Left lung (tissue), 10 donors: ENCODE data around the gene FNIP2. TPM values are rescaled to one million over a fixed set of nuclear protein-coding genes. Genes with fewer than 3 reads are reported as not detected.
A peak's percentile ranks its signal among the peaks of the same experiment; 100 is the strongest.

Experiments
- ATAC-seq: fragments of 200-7000 bp; cut with Tn5 transposase; one replicate; pipeline ENCODE4 v1.9.1; 2020; ENCODE audit warnings: moderate library complexity
- DNase-seq, 4 donors: peaks; one replicate each; pipeline ENCODE4 v3.0.0-alpha.2; 2013 to 2020
- H3K27ac ChIP-seq, 2 donors: fragments of 200-600 bp; sonication (generic) in 1 of 2; one replicate each; pipeline versions ENCODE4 v1.5.0 to v1.8.0; 2020 to 2021
- H3K27me3 ChIP-seq, 2 donors: fragments of 200-600 bp; sonication (generic) in 1 of 2; one replicate each; pipeline versions ENCODE4 v1.5.0 to v1.8.0; 2020 to 2021
- H3K36me3 ChIP-seq, 2 donors: fragments of 200-600 bp; sonication (generic) in 1 of 2; one replicate each; pipeline versions ENCODE4 v1.5.0 to v1.8.0; 2020 to 2021
- H3K4me1 ChIP-seq, 2 donors: fragments of 200-600 bp; one replicate each; pipeline ENCODE4 v1.8.0; 2021
- H3K4me3 ChIP-seq, 2 donors: fragments of 200-600 bp; sonication (generic) in 1 of 2; one replicate each; pipeline versions ENCODE4 v1.5.0 to v1.8.0; 2020 to 2021; ENCODE audit warnings: mild to moderate bottlenecking in 1 of 2
- H3K9me3 ChIP-seq, 2 donors: fragments of 200-600 bp; sonication (generic) in 1 of 2; one replicate each; pipeline versions ENCODE4 v1.5.0 to v1.8.0; 2020 to 2021
- intact Hi-C, 2 donors: fragments of 100-400 bp; cut with DNase I; formaldehyde crosslinking; loops; one replicate each; pipeline versions ENCODE4 v1.11.2 to v1.14.2; 2022
- polyA plus RNA-seq, 6 donors: library from polyadenylated mRNA; unstranded; fragments of 120-200 nt; gene quantifications; one replicate each; pipeline ENCODE4 v1.2.1, GENCODE V29; 2013; ENCODE audit not compliant: insufficient read length in 6 of 6
- total RNA-seq, 2 donors: library from RNA; stranded (reverse); fragmentation: NEBNext Ultra II Directional; extraction: Animal tissue kit (Norgen Biotek cat#: 25700); gene quantifications; one replicate each; pipeline ENCODE4 v1.2.1, GENCODE V29; 2021
- TF ChIP-seq, protein P1 (sequence below), 2 donors: fragments of 200-600 bp; sonication (generic) in 1 of 2; IDR thresholded peaks; one replicate each; pipeline versions ENCODE4 v1.5.0 to v1.8.0; 2021; ENCODE audit warnings: antibody characterized with exemption in 2 of 2
- donor health status: DM: no; HTN: yes; CAD: no.
- donor health status: DM: no; HTN: no; CAD: no.

The FNIP2 gene
- total and polyA plus RNA-seq, 8 donors: 24.5 to 71.2 (median 29.3) TPM

DNA sequence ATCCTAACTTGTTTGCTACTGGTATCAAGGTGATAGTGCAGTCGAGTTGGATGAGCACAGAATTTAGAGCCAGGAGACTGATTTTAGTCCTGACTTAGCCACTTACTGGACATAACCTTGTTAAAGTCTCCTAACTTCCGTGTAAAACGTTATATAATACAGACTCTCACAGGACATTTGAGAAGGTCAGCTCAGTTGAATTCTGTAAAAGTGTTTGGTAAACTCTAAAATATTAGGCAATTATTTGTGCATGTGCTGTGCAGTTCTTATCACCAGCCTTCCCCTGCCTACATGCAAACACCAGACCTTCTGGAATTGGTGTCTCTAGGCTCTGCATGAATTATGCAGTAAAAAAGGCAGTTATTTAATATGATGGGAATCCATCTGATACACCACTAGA, 45.4 kb downstream of the FNIP2 start:
- peak; percentile 13 for ATAC-seq
- Histone ChIP-seq H3K4me1 (peaks cover 21 to 97% of the 10 kb centered on the region in 2 donors), H3K4me3 (no peak overlapping the region)

DNA sequence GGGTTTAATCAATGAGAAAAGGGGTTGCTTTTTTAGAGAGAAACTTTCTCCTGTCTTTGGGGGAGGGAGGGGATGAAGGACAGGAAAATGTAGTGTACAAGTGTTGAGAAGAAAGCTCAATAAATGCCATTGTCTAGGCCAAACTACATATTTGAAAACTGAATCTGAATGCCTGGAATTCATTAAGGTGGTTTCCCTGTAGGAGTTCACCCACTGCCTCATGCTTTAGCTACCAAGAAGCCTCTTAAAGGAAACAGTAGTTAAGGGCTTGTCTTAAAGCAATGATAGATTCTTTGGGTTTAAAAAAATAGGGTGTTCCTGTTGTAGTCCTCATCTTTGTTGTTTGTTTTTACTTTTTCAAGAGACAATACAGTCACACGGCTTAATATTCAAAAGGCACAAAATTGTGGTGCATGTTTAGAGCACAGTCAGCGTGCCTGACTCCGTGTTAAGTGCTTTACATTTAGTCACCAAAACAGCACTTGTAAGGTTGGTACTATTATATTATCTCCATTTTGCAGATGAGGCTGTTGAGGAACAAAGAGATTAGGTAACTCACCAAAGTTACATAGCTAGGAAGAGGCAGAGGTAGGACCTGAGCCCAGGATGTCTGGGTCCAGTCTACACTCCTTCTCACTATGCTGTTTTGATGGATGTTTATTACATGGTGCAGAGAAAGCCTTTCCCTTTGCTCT, 46.0 kb downstream of the FNIP2 start:
- no peaks in the 10 kb centered on the region for H3K27me3 ChIP-seq
- TF ChIP-seq, protein P1, sequence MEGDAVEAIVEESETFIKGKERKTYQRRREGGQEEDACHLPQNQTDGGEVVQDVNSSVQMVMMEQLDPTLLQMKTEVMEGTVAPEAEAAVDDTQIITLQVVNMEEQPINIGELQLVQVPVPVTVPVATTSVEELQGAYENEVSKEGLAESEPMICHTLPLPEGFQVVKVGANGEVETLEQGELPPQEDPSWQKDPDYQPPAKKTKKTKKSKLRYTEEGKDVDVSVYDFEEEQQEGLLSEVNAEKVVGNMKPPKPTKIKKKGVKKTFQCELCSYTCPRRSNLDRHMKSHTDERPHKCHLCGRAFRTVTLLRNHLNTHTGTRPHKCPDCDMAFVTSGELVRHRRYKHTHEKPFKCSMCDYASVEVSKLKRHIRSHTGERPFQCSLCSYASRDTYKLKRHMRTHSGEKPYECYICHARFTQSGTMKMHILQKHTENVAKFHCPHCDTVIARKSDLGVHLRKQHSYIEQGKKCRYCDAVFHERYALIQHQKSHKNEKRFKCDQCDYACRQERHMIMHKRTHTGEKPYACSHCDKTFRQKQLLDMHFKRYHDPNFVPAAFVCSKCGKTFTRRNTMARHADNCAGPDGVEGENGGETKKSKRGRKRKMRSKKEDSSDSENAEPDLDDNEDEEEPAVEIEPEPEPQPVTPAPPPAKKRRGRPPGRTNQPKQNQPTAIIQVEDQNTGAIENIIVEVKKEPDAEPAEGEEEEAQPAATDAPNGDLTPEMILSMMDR (IDR thresholded peaks at IDR 0.05): no peak

More for the DNA sequence above, 45.4 kb downstream of the FNIP2 start:
- intact Hi-C loops: loop anchor here in 1 of 2 donors (5.0 kb wide), 1 partner anchor 37 kb away; no protein-coding TSS in a partner anchor
- Histone ChIP-seq H3K27ac (peak overlapping the region; percentile 42 to 53), H3K36me3 (no peaks in the 10 kb centered on the region), H3K27me3 (no peaks in the 10 kb centered on the region), H3K9me3 (no peaks in the 10 kb centered on the region)
- DNase-seq: no peak
- TF ChIP-seq, protein P1 (IDR thresholded peaks at IDR 0.05): no peak

DNA sequence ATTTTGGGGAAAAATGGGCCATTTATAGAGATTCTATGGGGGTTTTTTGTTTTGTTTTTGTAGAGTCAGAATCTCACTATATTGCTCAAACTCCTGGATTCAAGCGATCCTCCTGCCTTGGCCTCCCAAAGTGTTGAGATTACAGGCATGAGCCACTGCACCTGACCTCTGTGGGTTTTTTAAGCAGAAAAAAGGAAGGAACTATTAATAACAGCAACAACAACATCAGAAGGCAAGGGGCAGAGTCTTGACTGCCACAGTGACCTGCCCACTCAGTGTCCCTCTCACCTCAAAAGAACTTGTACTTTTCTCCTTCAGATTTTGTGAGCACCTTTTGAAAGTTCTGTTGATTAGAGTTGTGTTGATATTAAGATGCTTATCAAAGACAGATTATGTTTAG, 48.1 kb downstream of the FNIP2 start:
- Histone ChIP-seq H3K4me1 (peaks cover 21 to 96% of the 10 kb centered on the region in 2 donors), H3K36me3 (no peaks in the 10 kb centered on the region), H3K27ac (peak overlapping the region in 1 of 2 donors; percentile 74), H3K4me3 (no peak overlapping the region), H3K27me3 (no peaks in the 10 kb centered on the region), H3K9me3 (no peaks in the 10 kb centered on the region)
- ATAC-seq (peak; percentile 32), DNase-seq (no peak)
- intact Hi-C loops: no loop called here
- TF ChIP-seq, protein P1 (IDR thresholded peaks at IDR 0.05): no peak

More for the DNA sequence above, 46.0 kb downstream of the FNIP2 start:
- H3K36me3 ChIP-seq: no peaks in the 10 kb centered on the region
- no peaks in the 10 kb centered on the region for H3K9me3 ChIP-seq
- H3K4me3 ChIP-seq: no peak overlapping the region
- no peak for DNase-seq
- peak overlapping the region; percentile 42 to 53 for H3K27ac ChIP-seq
- intact Hi-C loops: loop anchor here in 1 of 2 donors (5.0 kb wide), 1 partner anchor 37 kb away; no protein-coding TSS in a partner anchor
- H3K4me1 ChIP-seq: peaks cover 18 to 97% of the 10 kb centered on the region in 2 donors
- ATAC-seq: peak; percentile 4

DNA sequence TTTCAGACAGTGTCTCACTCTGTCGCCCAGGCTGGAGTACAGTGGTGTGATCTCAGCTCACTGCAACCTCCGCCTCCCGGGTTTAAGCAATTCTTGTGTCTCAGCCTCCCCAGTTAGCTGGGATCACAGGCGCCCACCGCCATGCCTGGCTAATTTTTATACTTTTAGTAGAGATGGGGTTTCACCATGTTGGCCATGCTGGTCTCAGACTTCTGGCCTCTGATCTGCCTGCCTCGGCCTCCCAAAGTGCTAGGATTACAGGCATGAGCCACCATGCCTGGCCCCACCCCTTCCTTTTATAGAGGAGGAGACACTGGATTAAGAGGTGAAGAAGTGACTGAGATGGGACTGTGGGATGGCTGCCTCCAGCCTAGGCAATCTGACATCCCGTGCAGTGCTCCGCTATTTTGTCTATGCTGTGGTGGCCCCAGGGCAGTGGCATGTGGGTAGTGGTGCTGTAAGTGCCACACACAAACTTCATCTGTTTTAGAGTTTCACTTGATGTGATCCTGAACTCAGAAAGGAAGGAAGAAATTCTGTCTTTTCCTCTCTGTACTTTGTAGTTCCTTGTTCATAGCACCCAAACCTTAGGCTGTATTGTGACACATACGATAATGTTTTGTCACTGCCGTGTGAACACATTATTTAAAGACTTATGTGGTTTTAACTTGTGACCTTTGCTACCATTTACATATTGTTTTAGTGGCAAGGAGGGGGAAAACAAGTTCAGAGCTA, 48.9 kb downstream of the FNIP2 start:
- H3K27me3 ChIP-seq: no peaks in the 10 kb centered on the region
- H3K9me3 ChIP-seq: no peaks in the 10 kb centered on the region
- peaks cover 21 to 96% of the 10 kb centered on the region in 2 donors for H3K4me1 ChIP-seq
- ATAC-seq: peak; percentile 9
- peak overlapping the region; percentile 6 to 74 for H3K27ac ChIP-seq
- no peaks in the 10 kb centered on the region for H3K36me3 ChIP-seq
- DNase-seq: no peak
- H3K4me3 ChIP-seq: no peak overlapping the region
- intact Hi-C loops: no loop called here
- TF ChIP-seq, protein P1 (IDR thresholded peaks at IDR 0.05): no peak

DNA sequence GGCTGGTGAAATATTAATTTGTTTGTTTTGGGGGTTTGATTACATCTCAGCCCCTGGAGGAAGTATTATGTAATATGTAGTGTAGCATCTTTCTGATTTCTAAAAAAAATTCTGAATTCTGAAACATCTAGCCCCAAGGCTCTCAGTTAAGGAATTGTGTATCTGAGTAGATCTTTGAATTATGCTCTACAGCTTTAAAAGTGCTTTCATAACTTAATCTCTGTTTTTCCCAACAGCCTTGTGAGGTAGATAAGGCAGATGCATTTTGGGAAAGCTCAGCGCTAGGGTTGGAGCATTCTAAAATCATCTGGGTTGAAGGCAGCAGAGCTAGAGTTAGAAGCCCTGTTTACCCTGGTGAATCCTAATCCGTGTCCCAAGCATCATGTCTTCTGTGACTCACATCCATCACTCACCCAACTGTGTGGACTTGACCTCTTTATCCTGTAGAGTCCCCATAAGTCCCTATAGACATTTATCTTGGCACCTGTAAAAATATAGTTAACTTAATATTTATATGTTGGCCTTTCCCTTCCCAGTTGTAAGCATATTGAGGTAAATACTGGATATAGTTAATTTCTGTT, 49.8 kb downstream of the FNIP2 start:
- intact Hi-C loops: no loop called here

More for the DNA sequence above, 49.8 kb downstream of the FNIP2 start:
- Histone ChIP-seq H3K36me3 (no peaks in the 10 kb centered on the region), H3K4me3 (no peak overlapping the region), H3K27me3 (no peaks in the 10 kb centered on the region), H3K27ac (peak overlapping the region in 1 of 2 donors; percentile 74), H3K9me3 (no peaks in the 10 kb centered on the region), H3K4me1 (peaks cover 21 to 95% of the 10 kb centered on the region in 2 donors)
- ATAC-seq (no peak), DNase-seq (no peak)
- TF ChIP-seq, protein P1 (IDR thresholded peaks at IDR 0.05): no peak
